ENCODE data around the gene LTB4R2. TPM values are rescaled to one million over a fixed set of nuclear protein-coding genes. Genes with fewer than 3 reads are reported as not detected.

Gene LTB4R2
- total and polyA plus RNA-seq, 2 of the 8 experiments (the other 6 are each of a cell fraction or from before 2014, with no cell fraction given) = 5.3 to 6.7 TPM

DNA sequence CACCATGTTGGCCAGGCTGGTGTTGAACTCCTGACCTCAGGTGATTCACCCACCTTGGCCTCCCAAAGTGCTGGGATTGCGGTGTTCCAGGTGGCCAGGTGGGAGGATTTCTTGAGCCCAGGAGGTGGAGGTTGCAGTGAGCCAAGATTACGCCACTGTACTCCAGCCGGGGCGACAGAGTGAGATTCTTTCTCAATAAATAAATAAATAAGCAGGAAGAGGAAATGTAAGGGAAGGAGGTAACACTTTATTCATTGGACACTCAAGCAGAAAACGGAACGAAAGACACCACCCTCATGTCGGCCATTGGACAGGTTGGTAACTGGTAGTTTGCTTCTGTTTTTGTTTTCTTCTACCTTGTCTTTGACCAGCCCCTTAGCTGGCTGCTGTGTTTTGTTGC, 45.1 kb downstream of the LTB4R2 start:
- Histone ChIP-seq H4K8ac (ENCODE audit: extremely low read depth, insufficient read depth, low read length) (no peak overlapping the region), H3K27ac (ENCODE audit: low read depth, low read length) (no peak overlapping the region), H3K36me3 (ENCODE audit: control insufficient read depth in 2 of 4, insufficient read depth in 4 of 4, low read length in 3 of 4) (no peaks in the 10 kb centered on the region), H2AK5ac (ENCODE audit: low read depth, low read length) (no peak overlapping the region), H3K4me3 (ENCODE audit: extremely low read depth in 1 of 4, insufficient read depth in 2 of 4, low read depth in 3 of 4, low read length in 4 of 4) (no peak overlapping the region), H3K4me2 (ENCODE audit: insufficient read depth in 1 of 2, low read depth in 2 of 2, low read length in 2 of 2) (no peak overlapping the region), H3K9ac (replicated peaks in 1 of 4; ENCODE audit: extremely low read depth in 1 of 4, low read depth in 3 of 4, low read length in 3 of 4) (no peak overlapping the region), H3K4ac (replicated peaks; ENCODE audit: insufficient read length, low read depth, low read length) (no peak overlapping the region), H3K14ac (ENCODE audit: insufficient read length) (no peak overlapping the region), H3K9me3 (ENCODE audit: insufficient read depth in 2 of 2, low read depth in 1 of 2, low read length in 1 of 2) (no peaks in the 10 kb centered on the region), H3K4me1 (replicated peaks in 1 of 4; ENCODE audit: control insufficient read depth in 3 of 4, insufficient read depth in 4 of 4, low read length in 3 of 4) (no peaks in the 10 kb centered on the region), H2AFZ (ENCODE audit: low read length) (no peak overlapping the region), H3K79me1 (ENCODE audit: low read depth, low read length) (no peaks in the 10 kb centered on the region), H3K27me3 (replicated peaks in 1 of 4; ENCODE audit: control insufficient read depth in 3 of 4, extremely low read depth in 1 of 4, insufficient read depth in 3 of 4, low read length in 3 of 4) (peaks cover 0 to 8% (median 7%) of the 10 kb centered on the region in 4 experiments; a peak in 5 of 7 replicates), H2BK12ac (ENCODE audit: low read depth, low read length) (no peak overlapping the region), H4K5ac (ENCODE audit: insufficient read length, low read depth, low read length) (no peak overlapping the region), H3K18ac (ENCODE audit: extremely low read depth, low read length) (no peak overlapping the region), H3K23me2 (ENCODE audit: low read depth, low read length) (0 out of 2 replicates have a peak, but pooled peaks cover 2% of the 10 kb centered on the region), H4K91ac (replicated peaks; ENCODE audit: insufficient read length, low read length) (no peak overlapping the region), H2BK15ac (ENCODE audit: low read length) (no peak overlapping the region), H3K56ac (replicated peaks; ENCODE audit: insufficient read length, low read depth, low read length) (no peak overlapping the region), H3K23ac (ENCODE audit: insufficient read length) (no peak overlapping the region), H2BK5ac (ENCODE audit: low read depth, low read length) (no peak overlapping the region), H2BK120ac (replicated peaks; ENCODE audit: low read depth, low read length) (no peak overlapping the region), H3K79me2 (ENCODE audit: control insufficient read depth in 1 of 2, insufficient read depth in 2 of 2, low read length in 2 of 2) (no peaks in the 10 kb centered on the region), H4K20me1 (replicated peaks in 1 of 2; ENCODE audit: control insufficient read depth in 1 of 2, insufficient read depth in 2 of 2, low read length in 2 of 2) (peaks cover 0 to 2% of the 10 kb centered on the region in 2 experiments), H2BK20ac (ENCODE audit: low read length) (no peak overlapping the region)
- TF ChIP-seq TAF7 (optimal IDR thresholded peaks at IDR 0.05; ENCODE audit: borderline replicate concordance, low read depth, low read length) = no peak
- TF ChIP-seq MAFK (IDR thresholded peaks at IDR 0.05; ENCODE audit: low read depth, low read length) = no peak
- TF ChIP-seq TBP (IDR thresholded peaks at IDR 0.05; ENCODE audit: low read depth, low read length) = no peak
- TF ChIP-seq HDAC2 (IDR thresholded peaks at IDR 0.05; ENCODE audit: borderline replicate concordance in 1 of 2, low read depth in 2 of 2, low read length in 2 of 2) = no peak
- TF ChIP-seq FOSL1 (IDR thresholded peaks at IDR 0.05; ENCODE audit: insufficient read depth, low read depth, low read length) = no peak
- no peak for TF ChIP-seq BACH1 (IDR thresholded peaks at IDR 0.05; ENCODE audit: low read length)
- no peak for TF ChIP-seq CREB1 (IDR thresholded peaks at IDR 0.05)
- no peak for TF ChIP-seq CHD2 (IDR thresholded peaks at IDR 0.05; ENCODE audit: low read length)
- no peak for TF ChIP-seq ATF2 (IDR thresholded peaks at IDR 0.05; ENCODE audit: low read length)
- TF ChIP-seq JUND (IDR thresholded peaks at IDR 0.05; ENCODE audit: low read length) = no peak
- TF ChIP-seq SAP30 (IDR thresholded peaks at IDR 0.05; ENCODE audit: insufficient read depth, insufficient replicate concordance, low read length) = no peak
- no peak for TF ChIP-seq POLR2A (IDR thresholded peaks at IDR 0.05; ENCODE audit: control extremely low read depth in 1 of 2, low read depth in 2 of 2, low read length in 2 of 2)
- TF ChIP-seq TAF1 (IDR thresholded peaks at IDR 0.05; ENCODE audit: low read depth, low read length) = no peak
- no peak for DNase-seq (ENCODE audit: low read depth in 1 of 2, low spot score in 2 of 2)
- no peak for FAIRE-seq
- CTCF ChIA-PET (ENCODE audit: partially characterized antibody) = interaction anchor here (1.0 to 4.4 kb wide), 3 partner anchors 11 to 81 kb away, joined by 3 to 23 read pairs (median 18); no protein-coding TSS in a partner anchor
- POLR2A ChIA-PET (ENCODE audit: partially characterized antibody) = interaction anchor here (1.7 kb wide), 1 partner anchor 25 kb away, joined by 3 read pairs; no protein-coding TSS in a partner anchor
- 85% methylated on average over 7 of the region's 7 CpGs; no CpG with 5 or more reads in 1 of the 2 experiments for WGBS, 2 experiments (ENCODE audit: extremely low coverage in 1 of 2, insufficient coverage in 1 of 2, insufficient read length in 1 of 2, insufficient replicate concordance in 2 of 2, low coverage in 1 of 2, low lambda C conversion rate in 2 of 2, missing lambda C conversion rate in 1 of 2)
